NOMO-1 treated with dmso at 0.1 percent for 144 hours (cell line): ENCODE data around the gene TRERF1.
"Not testable (repeated sequence)": the region's sequence is repeated elsewhere in the genome, so short reads cannot be mapped to it uniquely, and the experiment has no call there.

Experiments
- DNase-seq: peaks from one replicate; lab custom pipeline; 2025; ENCODE audit not compliant: unreplicated experiment; lab: John Stamatoyannopoulos, UW

The TRERF1 gene

GRCh38 chr6:42339991-42340401, 111.7 kb downstream of the TRERF1 start:
- no peak for DNase-seq

- no peak for DNase-seq
Measured at GRCh38 chr6:42338744-42339222, 112.9 kb downstream of the TRERF1 start.

- no peak for DNase-seq
Measured at GRCh38 chr6:42337985-42338743, 113.6 kb downstream of the TRERF1 start.

GRCh38 chr6:42336431-42336830, 115.3 kb downstream of the TRERF1 start:
- no peak for DNase-seq

GRCh38 chr6:42335896-42336295, 115.8 kb downstream of the TRERF1 start:
- no peak for DNase-seq

- DNase-seq, result no peak
Measured at GRCh38 chr6:42334870-42335269, 116.9 kb downstream of the TRERF1 start.

- DNase-seq, result peak; percentile 92
Measured at GRCh38 chr6:42333612-42334011, 118.1 kb downstream of the TRERF1 start.

- DNase-seq, result peak; percentile 68
Measured at GRCh38 chr6:42332916-42333315, 118.8 kb downstream of the TRERF1 start.

GRCh38 chr6:42331019-42331418, 120.7 kb downstream of the TRERF1 start:
- DNase-seq, result no peak

GRCh38 chr6:42326248-42326647, 125.5 kb downstream of the TRERF1 start:
- DNase-seq, result no peak

GRCh38 chr6:42324656-42325324, 126.9 kb downstream of the TRERF1 start:
- not testable (repeated sequence) for DNase-seq

GRCh38 chr6:42322676-42323075, 129.1 kb downstream of the TRERF1 start:
- no peak for DNase-seq

GRCh38 chr6:42321976-42322375, 129.8 kb downstream of the TRERF1 start:
- no peak for DNase-seq

- no peak for DNase-seq
Measured at GRCh38 chr6:42320762-42321161, 131.0 kb downstream of the TRERF1 start.

- DNase-seq, result no peak
Measured at GRCh38 chr6:42318480-42318879, 133.2 kb downstream of the TRERF1 start.

- DNase-seq, result no peak
Measured at GRCh38 chr6:42316981-42317380, 134.7 kb downstream of the TRERF1 start.

GRCh38 chr6:42315991-42316970, 135.4 kb downstream of the TRERF1 start:
- peak; percentile 59 for DNase-seq

GRCh38 chr6:42315259-42315990, 136.3 kb downstream of the TRERF1 start:
- no peak for DNase-seq

GRCh38 chr6:42314571-42315258, 137.0 kb downstream of the TRERF1 start:
- DNase-seq, result no peak
